Gastrocnemius medialis (tissue), 4 donors: ENCODE measurements around the gene SEMG2.

ENCODE experiments used
- POLR2A ChIP-seq, 2 donors: fragments of 450-650 bp; IDR thresholded peaks; one replicate each; pipeline ENCODE4 v1.6.1; 2017; ENCODE audit warnings: antibody characterized with exemption in 2 of 2, mild to moderate bottlenecking in 2 of 2, moderate library complexity in 2 of 2
- TF ChIP-seq, protein P1 (sequence below), 5 experiments: fragments of 450-650 bp in 3 of 5; fragments of 200-600 bp in 2 of 5; sonication (generic) in 2 of 5; IDR thresholded peaks in 4 of 5; conservative IDR thresholded peaks in 1 of 5; 1 replicate in 4 of 5; 2 replicates in 1 of 5; pipeline ENCODE4 v1.5.1; 2016 to 2019; ENCODE audit warnings: antibody characterized with exemption in 5 of 5, mild to moderate bottlenecking in 3 of 5, moderate library complexity in 3 of 5

DNA sequence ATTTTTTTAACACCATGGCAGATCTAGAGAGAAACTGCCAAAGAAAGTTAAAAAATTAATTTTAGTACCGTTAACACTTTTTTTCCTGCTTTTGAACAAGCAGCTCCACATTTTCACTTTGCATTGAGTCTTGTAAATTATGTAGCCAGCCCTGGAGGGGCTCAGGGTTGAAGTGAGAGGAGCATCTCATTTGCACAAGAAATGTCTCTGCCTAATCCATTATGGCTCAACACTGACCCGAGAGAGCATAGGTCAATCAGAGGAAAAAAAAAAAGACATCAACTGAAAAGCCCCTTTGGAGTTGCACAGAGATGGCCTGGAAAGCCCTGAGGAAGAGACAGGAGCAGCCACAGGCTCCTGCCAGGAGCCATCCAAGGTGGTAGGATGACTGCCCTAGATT is 37.5 kb downstream of the SEMG2 start:
- TF ChIP-seq, protein P1, sequence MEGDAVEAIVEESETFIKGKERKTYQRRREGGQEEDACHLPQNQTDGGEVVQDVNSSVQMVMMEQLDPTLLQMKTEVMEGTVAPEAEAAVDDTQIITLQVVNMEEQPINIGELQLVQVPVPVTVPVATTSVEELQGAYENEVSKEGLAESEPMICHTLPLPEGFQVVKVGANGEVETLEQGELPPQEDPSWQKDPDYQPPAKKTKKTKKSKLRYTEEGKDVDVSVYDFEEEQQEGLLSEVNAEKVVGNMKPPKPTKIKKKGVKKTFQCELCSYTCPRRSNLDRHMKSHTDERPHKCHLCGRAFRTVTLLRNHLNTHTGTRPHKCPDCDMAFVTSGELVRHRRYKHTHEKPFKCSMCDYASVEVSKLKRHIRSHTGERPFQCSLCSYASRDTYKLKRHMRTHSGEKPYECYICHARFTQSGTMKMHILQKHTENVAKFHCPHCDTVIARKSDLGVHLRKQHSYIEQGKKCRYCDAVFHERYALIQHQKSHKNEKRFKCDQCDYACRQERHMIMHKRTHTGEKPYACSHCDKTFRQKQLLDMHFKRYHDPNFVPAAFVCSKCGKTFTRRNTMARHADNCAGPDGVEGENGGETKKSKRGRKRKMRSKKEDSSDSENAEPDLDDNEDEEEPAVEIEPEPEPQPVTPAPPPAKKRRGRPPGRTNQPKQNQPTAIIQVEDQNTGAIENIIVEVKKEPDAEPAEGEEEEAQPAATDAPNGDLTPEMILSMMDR (IDR thresholded peaks at IDR 0.05 in 4 of 5, conservative IDR thresholded peaks at IDR 0.05 in 1 of 5) = no peak
- no peak for TF ChIP-seq POLR2A (IDR thresholded peaks at IDR 0.05)
